GM19452 (cell line): ENCODE data around the gene SMPD2.

Experiments used
- ATAC-seq: cut with Tn5 transposase; IDR thresholded peaks from one replicate; pipeline ENCODE4 v1.9.1; 2021; ENCODE audit not compliant: unreplicated experiment

The SMPD2 gene

GRCh38 chr6:109483735-109484057 is 43.2 kb downstream of the SMPD2 start:
- peak; percentile 1 for ATAC-seq

DNA sequence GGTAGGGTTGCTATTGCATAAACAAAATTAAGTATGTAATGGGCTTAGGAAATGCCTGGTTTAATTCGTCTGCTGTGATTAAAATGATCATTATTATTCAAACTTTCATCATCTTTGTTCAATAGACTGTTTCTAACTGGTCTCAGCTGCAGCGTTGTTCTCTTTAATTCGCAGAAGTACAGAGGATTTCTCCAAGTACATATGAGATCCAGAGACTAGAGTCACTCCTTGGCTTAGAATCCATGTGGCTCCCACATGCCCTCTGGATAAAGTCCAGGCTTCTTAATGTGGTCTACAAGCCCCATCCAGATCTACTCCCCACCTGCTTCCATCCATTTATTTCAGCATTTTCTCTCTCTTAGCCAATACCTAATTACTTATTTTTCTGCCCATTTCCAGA is 43.6 kb downstream of the SMPD2 start:
- ATAC-seq, result no peak

GRCh38 chr6:109485266-109485935 is 44.9 kb downstream of the SMPD2 start:
- no peak for ATAC-seq

DNA sequence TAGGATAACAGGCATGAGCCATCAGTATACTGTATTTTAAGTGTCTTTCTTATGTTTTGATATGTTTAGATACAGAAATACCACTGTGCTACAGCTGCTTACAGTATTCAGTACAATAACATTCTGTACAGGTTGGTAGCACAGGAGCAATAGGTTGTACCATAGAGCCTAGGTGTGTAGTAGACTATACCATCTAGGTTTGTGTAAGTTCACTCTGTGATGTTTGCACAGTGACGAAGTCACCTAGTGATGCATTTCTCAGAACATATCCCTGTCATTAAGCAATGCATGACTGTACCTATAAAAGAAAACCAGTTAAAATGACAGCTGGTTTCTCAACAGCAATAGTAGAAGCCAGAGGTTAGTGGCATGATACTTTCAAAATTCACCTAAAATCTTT is 45.5 kb downstream of the SMPD2 start:
- no peak for ATAC-seq

- ATAC-seq, result no peak
These were observed 47.5 kb downstream of the SMPD2 start for GRCh38 chr6:109488001-109488400.

DNA sequence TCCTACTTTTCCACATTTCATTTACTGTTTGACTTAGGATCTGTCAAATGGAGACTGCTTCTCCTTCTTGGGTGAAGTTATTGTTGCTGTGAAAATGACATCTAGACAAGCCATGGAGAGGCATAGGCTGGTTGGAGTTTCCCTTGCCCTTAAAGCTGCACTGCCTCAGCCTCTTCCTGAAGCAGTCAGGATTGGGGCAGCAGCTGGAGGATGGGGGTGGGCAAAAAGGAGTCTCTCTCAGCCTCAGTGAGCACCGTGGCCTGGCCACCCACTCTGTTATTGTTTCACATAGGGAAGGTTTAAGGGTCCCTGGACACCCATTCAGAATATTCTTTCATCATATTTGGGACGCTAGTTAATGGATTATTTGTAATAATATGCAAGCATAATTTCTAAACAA is 50.2 kb downstream of the SMPD2 start:
- ATAC-seq, result no peak

- ATAC-seq, result no peak
These were observed 50.8 kb downstream of the SMPD2 start for GRCh38 chr6:109491207-109491938.
